HCT116 (cell line): ENCODE measurements around the gene FBXO22. TPM values are rescaled to one million over a fixed set of nuclear protein-coding genes. Genes with fewer than 3 reads are reported as not detected.

Source experiments
- ATAC-seq: fragments of 200-7000 bp; cut with Tn5 transposase; 2 replicates; pipeline ENCODE4 v1.9.1; 2020; ENCODE audit warnings: mild to moderate bottlenecking, moderate library complexity
- BruUV-seq: library from RNA; stranded (reverse); fragments of 400-500 nt; replicated peaks from 2 replicates; lab custom pipeline; 2021; lab: Mats Ljungman, UMichigan
- CTCF ChIA-PET: fragments of 300-600 bp; sonication (Branson Sonifier 250); formaldehyde crosslinking; loops from one replicate; lab custom pipeline; 2021; ENCODE audit warnings: antibody characterized with exemption; lab: Charles Lee
- POLR2A ChIA-PET: fragments of 300-600, 350-600 bp; sonication (Branson Sonifier 250); formaldehyde crosslinking; loops from one replicate; lab custom pipeline; 2021; ENCODE audit warnings: antibody characterized with exemption; lab: Charles Lee
- RAD21 ChIA-PET, 2 experiments: fragments of 300-600 bp; sonication (Branson Sonifier 250); formaldehyde crosslinking; loops; one replicate each; lab custom pipeline; 2023; ENCODE audit warnings: low total read pairs in 2 of 2; ENCODE audit not compliant: uncharacterized antibody in 2 of 2, unreplicated experiment in 2 of 2, low non-redundant PET in 1 of 2; lab: Charles Lee
- DNase-seq: peaks from one replicate; pipeline ENCODE4 v3.0.0-alpha.2; 2010; ENCODE audit warnings: low read depth, low spot score
- H2AFZ ChIP-seq: fragments of 200-600 bp; shearing (Covaris generic), sonication (generic); 2 replicates; pipeline ENCODE4 v1.6.1; 2017; ENCODE audit warnings: low read depth, mixed run types, mixed read lengths, antibody characterized with exemption, low read length; ENCODE audit not compliant: poor library complexity, severe bottlenecking
- H3K27ac ChIP-seq: 2 replicates; pipeline ENCODE4 v1.5.1; 2012; ENCODE audit warnings: low read depth, low read length
- H3K27me3 ChIP-seq: fragments of 200-600 bp; sonication (generic); 2 replicates; pipeline ENCODE4 v1.6.1; 2016; ENCODE audit warnings: mixed run types, low read length, mixed read lengths; ENCODE audit not compliant: insufficient read depth
- H3K36me3 ChIP-seq, 2 experiments: fragments of 200-500 bp in 1 of 2; fragments of 200-600 bp in 1 of 2; sonication (Bioruptor generic) in 1 of 2; sonication (generic) in 1 of 2; 2 replicates each; pipeline versions ENCODE4 v1.5.1 to v1.6.1; 2014 to 2016; ENCODE audit warnings: low read length in 2 of 2, inconsistent platforms in 1 of 2, mixed read lengths in 1 of 2, mixed run types in 1 of 2; ENCODE audit not compliant: insufficient read depth in 2 of 2, control insufficient read depth in 1 of 2
- H3K4me1 ChIP-seq, 2 experiments: fragments of 200-600 bp in 1 of 2; sonication (generic) in 1 of 2; 2 replicates each; pipeline versions ENCODE4 v1.5.1 to v1.6.1; 2012 to 2017; ENCODE audit warnings: low read length in 2 of 2, inconsistent platforms in 1 of 2, mild to moderate bottlenecking in 1 of 2, mixed read lengths in 1 of 2, mixed run types in 1 of 2, moderate library complexity in 1 of 2; ENCODE audit not compliant: insufficient read depth in 2 of 2, control insufficient read depth in 1 of 2
- H3K4me2 ChIP-seq: fragments of 200-600 bp; sonication (generic); 2 replicates; pipeline ENCODE4 v1.6.1; 2017; ENCODE audit warnings: mixed run types, low read length, mixed read lengths
- H3K4me3 ChIP-seq, 2 experiments: fragments of 200-600 bp in 1 of 2; sonication (generic) in 1 of 2; replicated peaks in 1 of 2; 2 replicates each; pipeline ENCODE4 v1.5.1; 2011 to 2016; ENCODE audit warnings: low read length in 2 of 2, control low read depth in 1 of 2, low read depth in 1 of 2, mild to moderate bottlenecking in 1 of 2, mixed read lengths in 1 of 2, mixed run types in 1 of 2
- H3K79me2 ChIP-seq: fragments of 200-600 bp; sonication (generic); 2 replicates; pipeline ENCODE4 v1.6.1; 2017; ENCODE audit warnings: mild to moderate bottlenecking, mixed run types, low read length, moderate library complexity, mixed read lengths; ENCODE audit not compliant: insufficient read depth
- H3K9ac ChIP-seq: fragments of 200-600 bp; sonication (generic); 2 replicates; pipeline ENCODE4 v1.6.1; 2016; ENCODE audit warnings: low read length, mixed read lengths
- H3K9me2 ChIP-seq: fragments of 200-600 bp; sonication (generic), shearing (Covaris generic); 2 replicates; pipeline ENCODE4 v1.6.1; 2017; ENCODE audit warnings: mixed run types, mild to moderate bottlenecking, moderate library complexity; ENCODE audit not compliant: insufficient read depth
- H3K9me3 ChIP-seq, 2 experiments: fragments of 200-500 bp in 1 of 2; fragments of 200-600 bp in 1 of 2; sonication (Bioruptor generic) in 1 of 2; sonication (generic) in 1 of 2; 2 replicates each; pipeline ENCODE4 v1.6.1; 2014 to 2017; ENCODE audit warnings: low read length in 2 of 2, mixed read lengths in 2 of 2, inconsistent platforms in 1 of 2, low read depth in 1 of 2, mild to moderate bottlenecking in 1 of 2, mixed run types in 1 of 2, moderate library complexity in 1 of 2; ENCODE audit not compliant: control insufficient read depth in 1 of 2, insufficient read depth in 1 of 2
- H4K20me1 ChIP-seq: fragments of 200-600 bp; sonication (generic), shearing (Covaris generic); 2 replicates; pipeline ENCODE4 v1.6.1; 2017; ENCODE audit warnings: mixed run types, mild to moderate bottlenecking, moderate library complexity; ENCODE audit not compliant: insufficient read depth
- CBX3 ChIP-seq: IDR thresholded peaks from 2 replicates; pipeline ENCODE4 v1.6.1; 2012; ENCODE audit warnings: low read depth
- EGR1 ChIP-seq: IDR thresholded peaks from 2 replicates; pipeline ENCODE4 v1.6.1; 2012; ENCODE audit warnings: low read depth
- ELF1 ChIP-seq: IDR thresholded peaks from 2 replicates; pipeline ENCODE4 v1.6.1; 2012; ENCODE audit warnings: low read depth, borderline replicate concordance
- EZH2phosphoT487 ChIP-seq: fragments of 200-600 bp; IDR thresholded peaks from 2 replicates; pipeline ENCODE4 v1.6.1; 2018; ENCODE audit warnings: antibody characterized with exemption, borderline replicate concordance
- FOSL1 ChIP-seq: IDR thresholded peaks from 2 replicates; pipeline ENCODE4 v1.6.1; 2012; ENCODE audit warnings: low read depth
- POLR2A ChIP-seq: IDR thresholded peaks from 2 replicates; pipeline ENCODE4 v1.7.0; 2011; ENCODE audit warnings: borderline replicate concordance; ENCODE audit not compliant: insufficient read depth, insufficient read length; ENCODE audit errors: extremely low read depth
- POLR2AphosphoS5 ChIP-seq: IDR thresholded peaks from 2 replicates; pipeline ENCODE4 v1.6.1; 2011; ENCODE audit warnings: mild to moderate bottlenecking, low read depth, low read length, moderate library complexity
- SIN3A ChIP-seq: IDR thresholded peaks from 2 replicates; pipeline ENCODE4 v1.6.1; 2012; ENCODE audit warnings: low read depth
- SRF ChIP-seq: IDR thresholded peaks from 2 replicates; pipeline ENCODE4 v1.6.1; 2012; ENCODE audit warnings: low read depth
- YY1 ChIP-seq: IDR thresholded peaks from 2 replicates; pipeline ENCODE4 v1.6.1; 2011; ENCODE audit warnings: low read length, low read depth, moderate library complexity, mild to moderate bottlenecking; ENCODE audit not compliant: insufficient replicate concordance; ENCODE audit errors: extremely low read depth
- ZFX ChIP-seq: fragments of 450-650 bp; IDR thresholded peaks from 2 replicates; pipeline ENCODE4 v1.6.1; 2017
- ZNF274 ChIP-seq: fragments of 200-500 bp; sonication (Bioruptor generic); IDR thresholded peaks from 2 replicates; pipeline ENCODE4 v1.6.1; 2014; ENCODE audit warnings: mild to moderate bottlenecking, low read depth, low read length, inconsistent platforms
- intact Hi-C: fragments of 100-400 bp; cut with micrococcal nuclease; formaldehyde crosslinking; loops from 2 replicates; pipeline ENCODE4 v1.10.0; 2022
- total RNA-seq: library from RNA; stranded (reverse); gene quantifications from one replicate; pipeline ENCODE4 v1.2.1, GENCODE V29; 2021; ENCODE audit not compliant: unreplicated experiment
- TF ChIP-seq, protein P1 (sequence below): IDR thresholded peaks from 2 replicates; pipeline ENCODE4 v1.6.1; 2012
- TF ChIP-seq, protein P2 (sequence below): IDR thresholded peaks from 2 replicates; pipeline ENCODE4 v1.6.1; 2011; ENCODE audit warnings: mild to moderate bottlenecking, low read length, moderate library complexity; ENCODE audit not compliant: insufficient replicate concordance; ENCODE audit errors: extremely low read depth
- TF ChIP-seq, protein P3 (sequence below), 3 experiments: fragments of 200-600 bp in 1 of 3; sonication (generic) in 1 of 3; IDR thresholded peaks in 2 of 3; conservative IDR thresholded peaks in 1 of 3; 2 replicates each; pipeline ENCODE4 v1.5.1; 2012 to 2017; ENCODE audit warnings: low read depth in 2 of 3, low read length in 2 of 3, antibody characterized with exemption in 1 of 3, borderline replicate concordance in 1 of 3, control low read depth in 1 of 3, mild to moderate bottlenecking in 1 of 3, mixed read lengths in 1 of 3, mixed run types in 1 of 3, moderate library complexity in 1 of 3; ENCODE audit not compliant: insufficient read depth in 1 of 3

FBXO22 gene
- total RNA-seq, 1 experiment from 2014 or later: 60.3 TPM

DNA sequence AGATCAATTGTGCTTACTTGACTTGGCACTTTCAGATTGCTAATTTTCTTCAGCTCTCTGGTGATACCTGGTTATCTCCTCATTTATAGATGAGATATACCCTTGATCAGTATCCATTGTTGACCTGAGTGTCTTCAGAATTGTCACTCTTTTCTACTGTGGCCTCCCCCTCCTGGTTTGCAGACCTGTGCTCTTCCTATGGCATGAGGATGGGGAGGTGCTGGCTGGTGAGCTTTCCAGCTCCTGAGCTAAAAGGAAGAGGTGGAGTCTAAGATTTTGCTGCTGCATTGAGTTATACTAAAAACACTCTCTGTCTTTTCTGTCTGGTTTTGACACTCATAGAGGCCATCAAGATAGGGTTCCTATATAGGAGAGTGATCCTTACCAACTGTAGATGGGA lies 36.8 kb upstream of the FBXO22 start:
- intact Hi-C loops: no loop called here
- BruUV-seq: no TSS peak
- Histone ChIP-seq H3K79me2 (no peaks in the 10 kb centered on the region), H3K9me2 (no peaks in the 10 kb centered on the region), H3K36me3 (no peaks in the 10 kb centered on the region; a peak in 1 of 4 replicates), H3K4me3 (no peak overlapping the region), H3K4me2 (no peak overlapping the region), H2AFZ (no peak overlapping the region), H3K27me3 (no peaks in the 10 kb centered on the region), H3K9me3 (no peaks in the 10 kb centered on the region), H3K9ac (no peak overlapping the region), H3K4me1 (no peaks in the 10 kb centered on the region), H4K20me1 (no peaks in the 10 kb centered on the region), H3K27ac (no peak overlapping the region)
- DNase-seq (no peak), ATAC-seq (no peak)
- ChIA-PET POLR2A (no interaction called here), RAD21 (no interaction called here), CTCF (no interaction called here)
- TF ChIP-seq, protein P1, sequence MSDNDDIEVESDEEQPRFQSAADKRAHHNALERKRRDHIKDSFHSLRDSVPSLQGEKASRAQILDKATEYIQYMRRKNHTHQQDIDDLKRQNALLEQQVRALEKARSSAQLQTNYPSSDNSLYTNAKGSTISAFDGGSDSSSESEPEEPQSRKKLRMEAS: no peak
- no peak for TF ChIP-seq POLR2A
- TF ChIP-seq, protein P2, sequence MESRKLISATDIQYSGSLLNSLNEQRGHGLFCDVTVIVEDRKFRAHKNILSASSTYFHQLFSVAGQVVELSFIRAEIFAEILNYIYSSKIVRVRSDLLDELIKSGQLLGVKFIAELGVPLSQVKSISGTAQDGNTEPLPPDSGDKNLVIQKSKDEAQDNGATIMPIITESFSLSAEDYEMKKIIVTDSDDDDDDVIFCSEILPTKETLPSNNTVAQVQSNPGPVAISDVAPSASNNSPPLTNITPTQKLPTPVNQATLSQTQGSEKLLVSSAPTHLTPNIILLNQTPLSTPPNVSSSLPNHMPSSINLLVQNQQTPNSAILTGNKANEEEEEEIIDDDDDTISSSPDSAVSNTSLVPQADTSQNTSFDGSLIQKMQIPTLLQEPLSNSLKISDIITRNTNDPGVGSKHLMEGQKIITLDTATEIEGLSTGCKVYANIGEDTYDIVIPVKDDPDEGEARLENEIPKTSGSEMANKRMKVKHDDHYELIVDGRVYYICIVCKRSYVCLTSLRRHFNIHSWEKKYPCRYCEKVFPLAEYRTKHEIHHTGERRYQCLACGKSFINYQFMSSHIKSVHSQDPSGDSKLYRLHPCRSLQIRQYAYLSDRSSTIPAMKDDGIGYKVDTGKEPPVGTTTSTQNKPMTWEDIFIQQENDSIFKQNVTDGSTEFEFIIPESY: no peak
- TF ChIP-seq EZH2phosphoT487: no peak
- TF ChIP-seq ZNF274: no peak
- no peak for TF ChIP-seq CBX3
- TF ChIP-seq ZFX: no peak
- no peak for TF ChIP-seq EGR1
- TF ChIP-seq SIN3A: no peak
- no peak for TF ChIP-seq ELF1
- no peak for TF ChIP-seq POLR2AphosphoS5
- TF ChIP-seq, protein P3, sequence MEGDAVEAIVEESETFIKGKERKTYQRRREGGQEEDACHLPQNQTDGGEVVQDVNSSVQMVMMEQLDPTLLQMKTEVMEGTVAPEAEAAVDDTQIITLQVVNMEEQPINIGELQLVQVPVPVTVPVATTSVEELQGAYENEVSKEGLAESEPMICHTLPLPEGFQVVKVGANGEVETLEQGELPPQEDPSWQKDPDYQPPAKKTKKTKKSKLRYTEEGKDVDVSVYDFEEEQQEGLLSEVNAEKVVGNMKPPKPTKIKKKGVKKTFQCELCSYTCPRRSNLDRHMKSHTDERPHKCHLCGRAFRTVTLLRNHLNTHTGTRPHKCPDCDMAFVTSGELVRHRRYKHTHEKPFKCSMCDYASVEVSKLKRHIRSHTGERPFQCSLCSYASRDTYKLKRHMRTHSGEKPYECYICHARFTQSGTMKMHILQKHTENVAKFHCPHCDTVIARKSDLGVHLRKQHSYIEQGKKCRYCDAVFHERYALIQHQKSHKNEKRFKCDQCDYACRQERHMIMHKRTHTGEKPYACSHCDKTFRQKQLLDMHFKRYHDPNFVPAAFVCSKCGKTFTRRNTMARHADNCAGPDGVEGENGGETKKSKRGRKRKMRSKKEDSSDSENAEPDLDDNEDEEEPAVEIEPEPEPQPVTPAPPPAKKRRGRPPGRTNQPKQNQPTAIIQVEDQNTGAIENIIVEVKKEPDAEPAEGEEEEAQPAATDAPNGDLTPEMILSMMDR (IDR thresholded peaks at IDR 0.05 in 2 of 3, conservative IDR thresholded peaks at IDR 0.05 in 1 of 3; ENCODE audit: borderline replicate concordance in 1 of 3, insufficient read depth in 1 of 3, low read depth in 2 of 3, low read length in 2 of 3): no peak
- no peak for TF ChIP-seq YY1
- TF ChIP-seq FOSL1: no peak
- no peak for TF ChIP-seq SRF
